PFSK-1 (cell line): ENCODE results near the gene DPP3.

ENCODE experiments used
- TAF1 ChIP-seq: IDR thresholded peaks from 2 replicates; pipeline ENCODE4 v1.6.1; 2012; ENCODE audit warnings: low read length, control low read depth, borderline replicate concordance; ENCODE audit not compliant: insufficient read depth
- TF ChIP-seq, protein P1 (sequence below), 2 experiments: IDR thresholded peaks; 2 replicates each; pipeline versions ENCODE4 v1.6.1 to v1.8.0; 2011 to 2012; ENCODE audit warnings: low read depth in 2 of 2, low read length in 2 of 2, control low read depth in 1 of 2, inconsistent platforms in 1 of 2, mild to moderate bottlenecking in 1 of 2, moderate library complexity in 1 of 2; ENCODE audit not compliant: insufficient read depth in 1 of 2

DNA sequence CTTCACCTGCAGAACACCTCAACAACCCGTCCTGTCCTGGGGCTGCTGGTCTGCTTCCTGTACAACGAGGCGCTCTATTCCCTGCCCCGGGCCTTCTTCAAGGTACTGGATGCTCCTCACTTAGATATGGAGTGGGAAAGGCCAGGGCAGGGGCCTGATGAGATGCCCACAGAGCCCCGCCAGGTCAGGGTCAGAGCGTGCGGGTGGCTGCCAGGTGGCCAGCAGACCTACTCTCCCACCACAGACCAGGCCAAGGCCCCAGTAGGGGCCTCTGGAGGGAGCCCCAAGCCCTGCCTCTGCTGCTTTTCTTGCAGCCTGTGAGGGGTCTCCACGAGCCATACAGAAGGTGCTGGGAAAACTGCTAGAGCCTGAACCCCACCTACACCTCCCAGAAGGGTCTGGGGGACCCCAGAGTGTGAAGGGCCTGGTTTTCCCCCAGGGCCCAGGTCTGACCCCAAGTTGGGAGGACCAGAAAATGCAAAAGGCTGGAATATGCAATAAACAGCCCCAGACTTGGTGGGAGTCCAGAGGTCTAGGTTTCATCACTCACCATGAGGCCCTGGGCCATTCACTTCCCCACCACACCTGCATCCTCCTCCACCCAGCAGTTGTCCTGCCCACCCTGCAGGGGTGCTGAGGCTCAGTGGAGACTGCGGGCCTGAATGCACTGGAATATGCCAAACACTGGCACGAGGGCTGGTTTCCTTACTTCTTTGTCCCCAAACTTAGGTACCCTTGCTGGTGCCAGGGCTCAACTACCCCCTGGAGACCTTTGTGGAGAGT lies 50.9 kb downstream of the DPP3 start:
- TF ChIP-seq, protein P1, sequence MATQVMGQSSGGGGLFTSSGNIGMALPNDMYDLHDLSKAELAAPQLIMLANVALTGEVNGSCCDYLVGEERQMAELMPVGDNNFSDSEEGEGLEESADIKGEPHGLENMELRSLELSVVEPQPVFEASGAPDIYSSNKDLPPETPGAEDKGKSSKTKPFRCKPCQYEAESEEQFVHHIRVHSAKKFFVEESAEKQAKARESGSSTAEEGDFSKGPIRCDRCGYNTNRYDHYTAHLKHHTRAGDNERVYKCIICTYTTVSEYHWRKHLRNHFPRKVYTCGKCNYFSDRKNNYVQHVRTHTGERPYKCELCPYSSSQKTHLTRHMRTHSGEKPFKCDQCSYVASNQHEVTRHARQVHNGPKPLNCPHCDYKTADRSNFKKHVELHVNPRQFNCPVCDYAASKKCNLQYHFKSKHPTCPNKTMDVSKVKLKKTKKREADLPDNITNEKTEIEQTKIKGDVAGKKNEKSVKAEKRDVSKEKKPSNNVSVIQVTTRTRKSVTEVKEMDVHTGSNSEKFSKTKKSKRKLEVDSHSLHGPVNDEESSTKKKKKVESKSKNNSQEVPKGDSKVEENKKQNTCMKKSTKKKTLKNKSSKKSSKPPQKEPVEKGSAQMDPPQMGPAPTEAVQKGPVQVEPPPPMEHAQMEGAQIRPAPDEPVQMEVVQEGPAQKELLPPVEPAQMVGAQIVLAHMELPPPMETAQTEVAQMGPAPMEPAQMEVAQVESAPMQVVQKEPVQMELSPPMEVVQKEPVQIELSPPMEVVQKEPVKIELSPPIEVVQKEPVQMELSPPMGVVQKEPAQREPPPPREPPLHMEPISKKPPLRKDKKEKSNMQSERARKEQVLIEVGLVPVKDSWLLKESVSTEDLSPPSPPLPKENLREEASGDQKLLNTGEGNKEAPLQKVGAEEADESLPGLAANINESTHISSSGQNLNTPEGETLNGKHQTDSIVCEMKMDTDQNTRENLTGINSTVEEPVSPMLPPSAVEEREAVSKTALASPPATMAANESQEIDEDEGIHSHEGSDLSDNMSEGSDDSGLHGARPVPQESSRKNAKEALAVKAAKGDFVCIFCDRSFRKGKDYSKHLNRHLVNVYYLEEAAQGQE (IDR thresholded peaks at IDR 0.05; ENCODE audit: insufficient read depth in 1 of 2, low read depth in 2 of 2, low read length in 2 of 2) = no peak
- TF ChIP-seq TAF1 = no peak
